RCC 7860 (cell line): ENCODE results near the gene ATP5PD.
"Not testable (repeated sequence)": the region's sequence is repeated elsewhere in the genome, so short reads cannot be mapped to it uniquely, and the experiment has no call there.

Experiments
- DNase-seq: peaks from one replicate; pipeline ENCODE4 v3.0.0-alpha.2; 2015; ENCODE audit warnings: low spot score
- FAIRE-seq: peaks from 2 replicates; lab custom pipeline; 2012; peaks lifted over from hg19 to GRCh38; lab: Jason Lieb, UNC

The ATP5PD gene

GRCh38 chr17:75077496-75078283 lies 30.9 kb upstream of the ATP5PD start:
- DNase-seq (no peak), FAIRE-seq (no peak)

GRCh38 chr17:75077072-75077495 lies 30.3 kb upstream of the ATP5PD start:
- FAIRE-seq, result no peak

DNA sequence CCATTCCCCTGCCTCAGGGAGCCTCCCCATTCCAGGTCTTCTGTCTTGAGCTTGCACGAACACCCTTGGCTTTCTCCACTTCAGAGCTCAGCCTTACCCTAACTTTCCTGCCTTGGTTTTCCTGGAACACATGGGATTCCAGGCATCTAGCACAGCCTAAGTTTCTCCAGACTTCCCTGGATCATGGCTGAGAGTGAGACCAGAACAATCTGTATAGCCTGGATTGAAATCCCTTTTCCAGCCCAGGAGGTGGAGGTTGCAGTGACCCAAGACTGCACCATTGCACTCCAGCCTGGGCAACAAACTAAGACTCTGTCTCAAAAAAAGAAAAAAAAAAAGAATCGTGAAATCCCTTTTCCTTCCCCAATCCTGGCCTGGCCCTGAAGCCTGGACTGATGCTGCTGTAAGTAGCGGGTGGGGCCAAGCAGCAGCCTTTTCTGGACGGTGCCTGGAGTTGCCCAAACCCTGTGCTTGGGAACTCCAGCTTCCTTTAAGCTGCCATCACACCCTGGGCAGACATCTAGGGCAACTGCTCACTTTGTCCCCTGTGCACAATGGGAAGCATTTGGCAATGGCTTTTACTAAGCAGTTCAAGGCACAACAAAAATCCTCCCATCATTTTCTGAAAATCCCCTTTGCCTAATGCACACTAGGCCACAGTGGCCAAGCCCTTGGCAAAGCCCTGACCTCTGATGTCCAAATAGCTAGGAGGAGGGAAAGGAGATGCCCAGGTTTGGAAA lies 29.0 kb upstream of the ATP5PD start:
- DNase-seq (no peak), FAIRE-seq (no peak)

More at GRCh38 chr17:75077072-75077495, 30.3 kb upstream of the ATP5PD start:
- DNase-seq, result no peak

DNA sequence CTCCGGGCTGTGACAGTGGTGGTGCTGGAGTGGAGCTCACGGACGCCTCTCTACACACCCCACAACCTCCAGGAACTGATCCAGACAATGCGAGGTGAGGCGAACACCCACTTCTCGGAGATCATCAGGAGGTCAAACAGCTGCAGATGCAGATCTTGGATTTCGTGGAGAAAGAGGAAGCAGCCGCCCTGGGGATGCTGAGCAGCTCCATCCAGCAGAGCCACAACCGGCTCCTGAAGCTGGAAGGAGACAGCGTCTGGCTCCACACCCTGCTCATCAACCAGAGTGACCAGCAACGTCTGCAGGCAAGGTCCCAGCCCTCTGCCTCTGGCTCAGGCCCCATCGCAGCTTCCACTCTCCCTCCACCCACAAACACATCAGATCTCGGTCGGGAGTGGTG lies 27.8 kb upstream of the ATP5PD start:
- no peak for FAIRE-seq
- no peak for DNase-seq

DNA sequence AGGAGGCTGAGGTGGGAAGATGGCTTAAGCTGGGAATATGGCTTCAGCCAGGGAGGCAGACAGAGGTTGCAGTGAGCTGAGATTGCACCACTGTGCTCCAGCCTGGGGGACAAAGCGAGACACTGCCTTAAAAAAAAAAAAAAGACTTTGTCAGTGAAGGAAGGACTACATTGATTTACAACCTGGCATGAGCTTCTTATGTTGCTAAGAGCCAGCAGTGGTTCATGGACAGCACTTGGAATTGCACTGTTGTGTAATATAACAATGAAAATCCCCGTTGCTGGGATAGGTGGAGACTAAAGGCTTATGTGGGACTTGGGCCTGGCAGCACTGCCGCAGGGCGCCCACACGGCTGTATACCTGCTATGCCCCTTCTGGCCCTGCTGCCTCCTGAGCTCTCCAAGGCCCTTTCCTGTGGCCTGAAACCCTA lies 26.9 kb upstream of the ATP5PD start:
- FAIRE-seq (no peak), DNase-seq (no peak)

- FAIRE-seq, DNase-seq: not testable (repeated sequence)
Observed at GRCh38 chr17:75072909-75073308, 26.1 kb upstream of the ATP5PD start.

GRCh38 chr17:75071478-75072271 lies 24.9 kb upstream of the ATP5PD start:
- FAIRE-seq, DNase-seq: not testable (repeated sequence)

DNA sequence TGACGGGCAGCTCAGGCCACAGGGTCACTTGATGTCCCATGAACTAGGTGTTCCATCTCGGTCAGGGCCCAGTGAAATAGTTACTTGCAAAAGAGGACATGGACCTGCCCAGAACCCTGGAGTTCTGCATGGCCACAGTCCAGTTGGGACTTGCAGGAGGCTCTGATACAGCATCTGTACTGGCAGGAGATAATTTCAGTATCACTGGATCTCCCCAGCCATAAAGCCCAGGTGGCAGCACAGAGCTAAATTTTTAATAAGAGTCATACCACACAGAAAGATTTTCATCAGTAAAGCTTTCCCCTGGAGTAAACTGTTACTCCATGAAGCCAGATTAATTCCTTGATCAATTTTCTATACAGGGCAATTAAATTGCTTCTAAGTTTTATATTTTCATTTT lies 23.0 kb upstream of the ATP5PD start:
- no peak for FAIRE-seq
- DNase-seq, result peak; percentile 31

GRCh38 chr17:75068750-75069149 lies 22.0 kb upstream of the ATP5PD start:
- FAIRE-seq (no peak), DNase-seq (no peak)

- no peak for FAIRE-seq
- DNase-seq, result no peak
Observed at GRCh38 chr17:75067856-75068255, 21.1 kb upstream of the ATP5PD start.

- DNase-seq (peak; percentile 59), FAIRE-seq (no peak)
Observed at GRCh38 chr17:75065562-75066151, 18.9 kb upstream of the ATP5PD start.

GRCh38 chr17:75064867-75065561 lies 18.2 kb upstream of the ATP5PD start:
- FAIRE-seq (no peak), DNase-seq (no peak)

- DNase-seq (no peak), FAIRE-seq (no peak)
Observed at GRCh38 chr17:75064460-75064859, 17.7 kb upstream of the ATP5PD start.

DNA sequence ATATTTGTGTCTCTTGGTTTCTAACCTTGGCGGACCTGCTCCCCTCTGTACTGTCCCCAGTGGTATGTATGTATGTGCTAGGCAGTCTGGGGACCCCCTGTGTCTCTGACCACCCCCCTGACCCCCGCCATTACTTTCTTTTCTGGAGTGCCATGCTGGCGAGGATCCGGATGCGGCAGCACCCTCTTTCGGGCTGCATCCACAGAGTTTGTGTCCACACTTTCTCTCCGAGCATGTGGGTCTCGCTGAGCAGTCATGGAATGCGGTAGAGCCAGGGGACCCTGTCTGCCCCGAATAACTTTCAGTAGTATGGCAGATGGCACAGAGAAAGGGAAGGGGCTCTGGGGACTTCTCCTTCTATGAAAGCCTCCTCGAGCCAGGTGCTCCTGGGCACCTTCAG lies 17.3 kb upstream of the ATP5PD start:
- no peak for DNase-seq
- FAIRE-seq, result no peak

DNA sequence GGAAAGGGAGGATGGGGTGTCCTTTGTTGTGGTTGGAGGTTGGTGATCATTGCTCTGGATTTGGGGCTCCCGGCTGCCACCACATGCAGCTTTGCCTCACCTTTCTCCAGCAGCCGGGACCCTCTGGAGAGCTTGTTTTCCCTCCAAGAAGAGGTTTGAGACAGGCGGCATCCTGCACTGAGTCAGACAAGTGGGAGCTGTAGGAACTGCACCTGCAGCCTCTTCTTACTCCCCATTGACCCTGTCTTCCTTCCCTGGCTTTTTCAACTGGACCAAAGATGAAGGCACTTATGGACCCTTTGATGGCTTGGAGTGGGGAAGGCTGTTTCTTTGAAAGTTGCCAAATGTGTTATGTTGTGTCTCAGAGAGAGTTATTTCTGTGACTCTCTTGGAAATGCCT lies 16.9 kb upstream of the ATP5PD start:
- DNase-seq, result no peak
- FAIRE-seq, result no peak

DNA sequence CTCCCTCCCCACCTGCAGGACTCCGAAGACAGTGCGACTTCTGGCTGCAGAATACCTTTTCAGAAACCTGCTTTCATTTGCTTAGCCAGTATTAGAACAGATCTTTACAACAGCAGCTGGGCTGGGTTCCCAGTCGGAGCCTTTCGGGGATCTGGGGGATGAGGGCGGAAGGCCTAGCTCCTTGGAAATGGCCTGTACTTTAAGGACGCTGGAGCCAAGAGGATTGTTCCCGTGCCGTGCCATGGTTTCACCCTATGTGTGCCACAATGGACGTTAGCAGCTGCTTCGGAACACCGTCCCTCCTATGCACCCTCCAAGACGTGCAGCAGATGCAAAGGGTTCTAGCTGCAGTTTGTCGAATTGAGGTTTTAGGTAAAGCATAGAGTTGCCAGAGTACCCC lies 16.4 kb upstream of the ATP5PD start:
- FAIRE-seq, result no peak
- DNase-seq, result no peak

DNA sequence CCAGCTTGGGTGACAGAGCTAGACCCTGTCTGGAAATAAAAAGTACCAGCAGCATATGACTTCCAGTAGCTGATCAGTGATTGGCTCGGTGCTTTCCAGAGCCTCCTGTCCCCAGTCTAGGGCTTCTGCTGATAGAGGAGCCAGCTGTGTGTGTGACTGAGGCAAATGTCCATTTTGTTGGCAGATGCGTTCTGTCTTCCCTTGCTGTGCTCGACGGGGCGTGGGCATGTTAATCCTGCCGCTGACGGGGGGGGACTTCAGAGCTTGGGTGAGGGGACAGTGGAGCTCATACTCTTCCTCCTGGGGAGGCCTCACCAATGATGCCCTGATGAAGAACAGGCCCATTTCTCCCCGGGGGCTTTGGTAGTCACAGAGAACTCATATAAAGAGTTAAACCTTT lies 14.8 kb upstream of the ATP5PD start:
- FAIRE-seq, result no peak
- DNase-seq, result no peak

- FAIRE-seq (no peak), DNase-seq (no peak)
Observed at GRCh38 chr17:75061055-75061438, 14.3 kb upstream of the ATP5PD start.

GRCh38 chr17:75060434-75061054 lies 13.8 kb upstream of the ATP5PD start:
- DNase-seq (no peak), FAIRE-seq (no peak)
